Bronchial smooth muscle cell (primary cell): ENCODE measurements around the gene MYO10. TPM values are rescaled to one million over a fixed set of nuclear protein-coding genes. Genes with fewer than 3 reads are reported as not detected.

ENCODE experiments used
- total RNA-seq: library from RNA; depleted of rRNA; stranded (reverse); fragments of >200 nt; gene quantifications from 2 replicates; pipeline ENCODE4 v1.2.1, GENCODE V29; 2014

The MYO10 gene
- 33.6 and 45.9 TPM in 2 replicates for total RNA-seq

GRCh38 chr5:16936150-16936988 lies at the start of gene MYO10:
Gene MYO10 (minus strand): TSS chr5:16936288. CDS start chr5:16935808, 480 bp downstream.

DNA sequence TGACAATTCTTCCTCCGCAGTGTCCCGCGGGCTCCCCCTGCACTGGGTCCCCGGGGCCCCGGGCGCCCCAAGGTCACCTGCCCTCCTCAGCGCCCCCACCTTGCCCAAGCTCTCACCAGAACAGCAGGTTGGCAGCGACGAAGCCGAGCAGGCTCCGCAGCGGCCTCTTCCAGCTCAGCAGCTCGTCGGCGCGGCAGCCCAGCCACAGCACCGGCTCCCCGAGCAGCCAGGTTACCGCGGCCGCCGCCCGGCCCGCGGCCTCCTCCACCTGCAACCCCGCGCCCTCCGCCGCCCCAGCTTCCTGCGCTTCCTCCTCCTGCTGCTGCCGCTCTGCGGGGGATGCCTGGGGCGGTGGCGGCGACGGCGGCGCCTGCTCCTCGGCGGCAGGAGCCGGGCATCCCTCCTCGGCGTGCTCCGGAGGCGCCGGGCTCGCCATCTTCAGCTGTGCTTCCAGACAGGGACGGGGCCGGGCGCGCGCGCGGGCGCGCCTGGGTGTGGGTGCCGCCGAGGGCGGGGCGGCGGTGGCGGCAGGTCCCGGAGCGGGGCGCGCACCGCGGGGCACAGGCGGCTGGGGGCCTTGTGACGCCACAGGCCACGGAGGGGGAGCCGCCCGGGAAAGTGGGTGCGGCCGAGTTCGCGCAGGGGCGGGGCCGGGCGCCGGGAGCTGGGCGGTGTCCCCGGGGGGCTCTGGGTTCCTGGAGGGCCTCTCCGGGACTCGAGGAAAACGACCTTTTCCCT lies 319.4 kb downstream of the MYO10 start, which contains the start of gene RETREG1:
RETREG1 (minus strand) TSS at position 462 of the 738 bp plus-strand sequence; CDS start at position 436, 26 bp downstream.

